ENCODE data around the gene RFX5.

RFX5 gene

DNA sequence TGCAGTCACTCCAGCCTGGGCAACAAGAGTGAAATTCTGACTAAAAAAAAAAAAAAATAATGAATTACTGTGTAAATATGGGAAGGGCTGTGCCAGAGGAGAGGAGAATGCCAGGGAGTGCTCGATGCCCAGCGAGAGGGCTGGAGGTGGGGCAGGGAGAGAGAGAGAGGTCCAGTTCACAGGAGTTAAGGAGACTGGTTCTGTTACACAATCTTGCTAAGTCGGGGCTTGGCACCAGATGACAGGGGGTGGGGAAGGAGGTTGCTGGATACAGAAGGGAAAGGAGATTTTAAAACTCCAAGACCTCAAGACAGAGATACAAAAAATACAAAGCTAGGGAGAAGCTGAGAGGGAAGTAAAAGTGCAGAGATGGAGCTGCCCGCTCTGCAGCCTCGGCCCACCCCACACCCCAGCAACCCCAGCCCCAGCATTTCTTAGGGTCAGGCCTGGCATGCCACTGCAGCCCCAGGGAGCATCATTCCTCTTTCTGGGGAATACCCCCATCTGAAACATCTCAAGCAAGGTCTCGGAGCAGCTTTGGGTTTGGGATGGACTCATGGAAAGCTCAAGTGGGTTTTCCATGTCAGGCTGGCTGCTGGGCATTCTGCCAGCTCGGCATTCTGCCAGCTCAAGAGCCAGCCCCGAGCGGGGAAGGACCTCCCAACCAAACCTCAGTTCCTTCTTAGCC lies 24.5 kb upstream of the RFX5 start:
- Histone ChIP-seq H3F3A (ENCODE audit: low read depth) (no peaks in the 10 kb centered on the region), H3K4me3 (ENCODE audit: low read length, poor library complexity, severe bottlenecking) (no peak overlapping the region), H3K4me1 (ENCODE audit: insufficient read depth, low read length, poor library complexity, severe bottlenecking) (peaks cover 19% of the 10 kb centered on the region), H3K9ac (ENCODE audit: low read depth, low read length, poor library complexity, severe bottlenecking) (no peak overlapping the region), H3K9me3 (ENCODE audit: insufficient read depth, low read depth, low read length) (no peaks in the 10 kb centered on the region), H3K79me2 (ENCODE audit: insufficient read depth, low read length) (no peaks in the 10 kb centered on the region), H3K27me3 (ENCODE audit: insufficient read depth, low read length, poor library complexity, severe bottlenecking) (no peaks in the 10 kb centered on the region), H3K9me2 (replicated peaks; ENCODE audit: low read depth, low read length) (no peaks in the 10 kb centered on the region), H3K36me3 (ENCODE audit: insufficient read depth, low read length) (no peaks in the 10 kb centered on the region), H3K4me2 (ENCODE audit: low read depth, low read length, poor library complexity, severe bottlenecking) (no peak overlapping the region), H2AFZ (ENCODE audit: low read length) (no peak overlapping the region), H4K20me1 (ENCODE audit: insufficient read depth, low read length, poor library complexity, severe bottlenecking) (no peaks in the 10 kb centered on the region)
- TF ChIP-seq, protein P1, sequence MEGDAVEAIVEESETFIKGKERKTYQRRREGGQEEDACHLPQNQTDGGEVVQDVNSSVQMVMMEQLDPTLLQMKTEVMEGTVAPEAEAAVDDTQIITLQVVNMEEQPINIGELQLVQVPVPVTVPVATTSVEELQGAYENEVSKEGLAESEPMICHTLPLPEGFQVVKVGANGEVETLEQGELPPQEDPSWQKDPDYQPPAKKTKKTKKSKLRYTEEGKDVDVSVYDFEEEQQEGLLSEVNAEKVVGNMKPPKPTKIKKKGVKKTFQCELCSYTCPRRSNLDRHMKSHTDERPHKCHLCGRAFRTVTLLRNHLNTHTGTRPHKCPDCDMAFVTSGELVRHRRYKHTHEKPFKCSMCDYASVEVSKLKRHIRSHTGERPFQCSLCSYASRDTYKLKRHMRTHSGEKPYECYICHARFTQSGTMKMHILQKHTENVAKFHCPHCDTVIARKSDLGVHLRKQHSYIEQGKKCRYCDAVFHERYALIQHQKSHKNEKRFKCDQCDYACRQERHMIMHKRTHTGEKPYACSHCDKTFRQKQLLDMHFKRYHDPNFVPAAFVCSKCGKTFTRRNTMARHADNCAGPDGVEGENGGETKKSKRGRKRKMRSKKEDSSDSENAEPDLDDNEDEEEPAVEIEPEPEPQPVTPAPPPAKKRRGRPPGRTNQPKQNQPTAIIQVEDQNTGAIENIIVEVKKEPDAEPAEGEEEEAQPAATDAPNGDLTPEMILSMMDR (conservative IDR thresholded peaks at IDR 0.05; ENCODE audit: low read length), result no peak
- no peak for TF ChIP-seq EZH2phosphoT487 (IDR thresholded peaks at IDR 0.05; ENCODE audit: borderline replicate concordance)

- Histone ChIP-seq H2AFZ (ENCODE audit: low read length) (peak overlapping the region; percentile 70), H3K27me3 (ENCODE audit: insufficient read depth, low read length, poor library complexity, severe bottlenecking) (no peaks in the 10 kb centered on the region), H3F3A (ENCODE audit: low read depth) (no peaks in the 10 kb centered on the region), H3K79me2 (ENCODE audit: insufficient read depth, low read length) (no peaks in the 10 kb centered on the region), H4K20me1 (ENCODE audit: insufficient read depth, low read length, poor library complexity, severe bottlenecking) (no peaks in the 10 kb centered on the region), H3K4me1 (ENCODE audit: insufficient read depth, low read length, poor library complexity, severe bottlenecking) (peaks cover 19% of the 10 kb centered on the region), H3K4me2 (ENCODE audit: low read depth, low read length, poor library complexity, severe bottlenecking) (peak overlapping the region; percentile 4), H3K36me3 (ENCODE audit: insufficient read depth, low read length) (no peaks in the 10 kb centered on the region), H3K4me3 (ENCODE audit: low read length, poor library complexity, severe bottlenecking) (no peak overlapping the region), H3K9ac (ENCODE audit: low read depth, low read length, poor library complexity, severe bottlenecking) (no peak overlapping the region), H3K9me2 (replicated peaks; ENCODE audit: low read depth, low read length) (no peaks in the 10 kb centered on the region), H3K9me3 (ENCODE audit: insufficient read depth, low read depth, low read length) (no peaks in the 10 kb centered on the region)
- no peak for TF ChIP-seq EZH2phosphoT487 (IDR thresholded peaks at IDR 0.05; ENCODE audit: borderline replicate concordance)
- TF ChIP-seq, protein P1 (conservative IDR thresholded peaks at IDR 0.05; ENCODE audit: low read length), result no peak
Observed at GRCh38 chr1:151370211-151370911, 23.3 kb upstream of the RFX5 start.

DNA sequence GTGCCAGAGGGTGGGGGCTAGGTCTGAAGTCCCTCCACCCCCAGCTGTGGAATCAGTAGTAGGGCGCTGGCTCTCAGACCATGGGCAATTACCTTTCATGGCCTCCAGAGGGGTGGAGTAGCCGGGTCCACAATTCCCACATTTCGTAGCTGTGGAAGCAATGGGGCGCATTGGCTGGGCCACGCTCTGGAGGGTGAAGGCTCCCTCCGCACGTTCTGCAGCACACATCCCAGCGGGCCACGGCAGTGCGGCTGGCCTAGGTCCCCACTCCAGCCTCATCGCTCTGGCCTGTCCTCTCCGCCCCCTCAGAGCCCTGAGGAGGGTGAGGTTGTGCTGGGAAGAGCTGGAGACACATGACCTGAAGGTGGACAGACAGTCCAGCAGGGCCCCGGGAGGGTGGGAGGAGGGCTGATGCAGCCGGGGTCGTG lies 22.6 kb upstream of the RFX5 start:
- Histone ChIP-seq H3K9me2 (replicated peaks; ENCODE audit: low read depth, low read length) (no peaks in the 10 kb centered on the region), H3K36me3 (ENCODE audit: insufficient read depth, low read length) (no peaks in the 10 kb centered on the region), H4K20me1 (ENCODE audit: insufficient read depth, low read length, poor library complexity, severe bottlenecking) (no peaks in the 10 kb centered on the region), H3F3A (ENCODE audit: low read depth) (no peaks in the 10 kb centered on the region), H3K27me3 (ENCODE audit: insufficient read depth, low read length, poor library complexity, severe bottlenecking) (no peaks in the 10 kb centered on the region), H2AFZ (ENCODE audit: low read length) (peak overlapping the region; percentile 70; the same call in 1 of the 2 replicates), H3K4me3 (ENCODE audit: low read length, poor library complexity, severe bottlenecking) (no peak overlapping the region), H3K4me1 (ENCODE audit: insufficient read depth, low read length, poor library complexity, severe bottlenecking) (peaks cover 19% of the 10 kb centered on the region), H3K79me2 (ENCODE audit: insufficient read depth, low read length) (no peaks in the 10 kb centered on the region), H3K9ac (ENCODE audit: low read depth, low read length, poor library complexity, severe bottlenecking) (no peak overlapping the region), H3K9me3 (ENCODE audit: insufficient read depth, low read depth, low read length) (no peaks in the 10 kb centered on the region), H3K4me2 (ENCODE audit: low read depth, low read length, poor library complexity, severe bottlenecking) (peak overlapping the region; percentile 4)
- TF ChIP-seq, protein P1 (conservative IDR thresholded peaks at IDR 0.05; ENCODE audit: low read length), result no peak
- TF ChIP-seq EZH2phosphoT487 (IDR thresholded peaks at IDR 0.05; ENCODE audit: borderline replicate concordance), result no peak
